Measurements from ENCODE around the gene DHRS1.

DHRS1 gene

GRCh38 chr14:24290746-24291145, 8.8 kb downstream of the DHRS1 start:
- H3K36me3 ChIP-seq (ENCODE audit: low read depth): peaks cover 68% of the 10 kb centered on the region

GRCh38 chr14:24289649-24290280, 9.8 kb downstream of the DHRS1 start:
- Histone ChIP-seq H3K9me3 (ENCODE audit: severe bottlenecking) (no peaks in the 10 kb centered on the region), H3K27ac (ENCODE audit: poor library complexity, severe bottlenecking) (no peak overlapping the region), H3K4me3 (ENCODE audit: severe bottlenecking) (no peak overlapping the region), H3K4me1 (ENCODE audit: insufficient read depth, poor library complexity, severe bottlenecking) (peaks cover 6% of the 10 kb centered on the region), H3K27me3 (ENCODE audit: insufficient read depth, poor library complexity, severe bottlenecking) (no peaks in the 10 kb centered on the region), H3K36me3 (ENCODE audit: low read depth) (peaks cover 58% of the 10 kb centered on the region)
- TF ChIP-seq, protein P1, sequence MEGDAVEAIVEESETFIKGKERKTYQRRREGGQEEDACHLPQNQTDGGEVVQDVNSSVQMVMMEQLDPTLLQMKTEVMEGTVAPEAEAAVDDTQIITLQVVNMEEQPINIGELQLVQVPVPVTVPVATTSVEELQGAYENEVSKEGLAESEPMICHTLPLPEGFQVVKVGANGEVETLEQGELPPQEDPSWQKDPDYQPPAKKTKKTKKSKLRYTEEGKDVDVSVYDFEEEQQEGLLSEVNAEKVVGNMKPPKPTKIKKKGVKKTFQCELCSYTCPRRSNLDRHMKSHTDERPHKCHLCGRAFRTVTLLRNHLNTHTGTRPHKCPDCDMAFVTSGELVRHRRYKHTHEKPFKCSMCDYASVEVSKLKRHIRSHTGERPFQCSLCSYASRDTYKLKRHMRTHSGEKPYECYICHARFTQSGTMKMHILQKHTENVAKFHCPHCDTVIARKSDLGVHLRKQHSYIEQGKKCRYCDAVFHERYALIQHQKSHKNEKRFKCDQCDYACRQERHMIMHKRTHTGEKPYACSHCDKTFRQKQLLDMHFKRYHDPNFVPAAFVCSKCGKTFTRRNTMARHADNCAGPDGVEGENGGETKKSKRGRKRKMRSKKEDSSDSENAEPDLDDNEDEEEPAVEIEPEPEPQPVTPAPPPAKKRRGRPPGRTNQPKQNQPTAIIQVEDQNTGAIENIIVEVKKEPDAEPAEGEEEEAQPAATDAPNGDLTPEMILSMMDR (IDR thresholded peaks at IDR 0.05; ENCODE audit: poor library complexity, severe bottlenecking): no peak
- DNase-seq (ENCODE audit: low spot score) (no peak), ATAC-seq (ENCODE audit: low read depth) (no peak)

More at GRCh38 chr14:24290746-24291145, 8.8 kb downstream of the DHRS1 start:
- no peak for DNase-seq (ENCODE audit: low spot score)
- peaks cover 3% of the 10 kb centered on the region for H3K4me1 ChIP-seq (ENCODE audit: insufficient read depth, poor library complexity, severe bottlenecking)
- no peak overlapping the region for H3K4me3 ChIP-seq (ENCODE audit: severe bottlenecking)
- TF ChIP-seq, protein P1 (IDR thresholded peaks at IDR 0.05; ENCODE audit: poor library complexity, severe bottlenecking): no peak
- H3K27me3 ChIP-seq (ENCODE audit: insufficient read depth, poor library complexity, severe bottlenecking): no peaks in the 10 kb centered on the region
- H3K27ac ChIP-seq (ENCODE audit: poor library complexity, severe bottlenecking): no peak overlapping the region
- no peak for ATAC-seq (ENCODE audit: low read depth)
- no peaks in the 10 kb centered on the region for H3K9me3 ChIP-seq (ENCODE audit: severe bottlenecking)

DNA sequence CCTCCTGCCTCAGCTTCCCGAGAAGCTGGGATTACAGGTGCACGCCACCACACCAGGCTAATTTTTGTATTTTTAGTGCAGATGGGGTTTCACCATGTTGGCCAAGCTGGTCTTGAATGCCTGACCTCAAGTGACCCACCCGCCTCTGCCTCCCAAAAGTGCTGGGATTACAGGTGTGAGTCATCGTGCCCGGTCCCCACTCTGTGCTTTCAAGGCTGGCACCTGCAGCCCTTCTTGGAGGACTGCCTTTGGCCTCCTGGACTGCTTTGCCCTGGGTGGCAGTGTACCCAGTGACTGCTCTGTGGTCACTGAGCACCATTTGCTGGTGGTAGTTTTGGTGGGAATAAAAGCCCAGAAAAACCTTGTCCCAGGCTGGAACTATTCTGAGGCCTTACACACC, 12.6 kb downstream of the DHRS1 start:
- ATAC-seq (ENCODE audit: low read depth) (no peak), DNase-seq (ENCODE audit: low spot score) (peak; percentile 56)
- peaks cover 30% of the 10 kb centered on the region for H3K36me3 ChIP-seq (ENCODE audit: low read depth)
- TF ChIP-seq, protein P1 (IDR thresholded peaks at IDR 0.05; ENCODE audit: poor library complexity, severe bottlenecking): no peak
- no peaks in the 10 kb centered on the region for H3K27me3 ChIP-seq (ENCODE audit: insufficient read depth, poor library complexity, severe bottlenecking)
- H3K27ac ChIP-seq (ENCODE audit: poor library complexity, severe bottlenecking): no peak overlapping the region
- peaks cover 13% of the 10 kb centered on the region for H3K4me1 ChIP-seq (ENCODE audit: insufficient read depth, poor library complexity, severe bottlenecking)
- no peak overlapping the region for H3K4me3 ChIP-seq (ENCODE audit: severe bottlenecking)
- no peaks in the 10 kb centered on the region for H3K9me3 ChIP-seq (ENCODE audit: severe bottlenecking)

DNA sequence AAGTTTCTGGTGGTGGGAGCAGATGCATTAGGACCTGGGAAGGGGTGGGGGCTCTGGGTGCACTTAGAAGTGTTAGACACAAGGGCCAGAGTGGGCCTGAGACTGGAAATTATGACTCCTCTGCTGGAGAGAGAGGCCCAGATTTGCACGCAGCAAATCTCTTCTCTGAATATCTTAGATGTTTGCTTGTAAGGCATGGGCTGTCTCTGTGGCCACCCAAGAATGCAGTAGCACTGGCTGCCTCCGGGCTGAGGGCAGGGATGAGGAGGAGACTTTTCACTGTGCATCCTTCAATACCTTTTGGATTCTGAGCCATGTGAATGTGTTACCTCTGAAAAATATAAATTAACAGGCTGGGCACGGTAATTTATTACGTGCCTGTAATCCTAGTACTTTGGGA, 14.2 kb downstream of the DHRS1 start:
- TF ChIP-seq, protein P1 (IDR thresholded peaks at IDR 0.05; ENCODE audit: poor library complexity, severe bottlenecking): no peak
- Histone ChIP-seq H3K27me3 (ENCODE audit: insufficient read depth, poor library complexity, severe bottlenecking) (no peaks in the 10 kb centered on the region), H3K9me3 (ENCODE audit: severe bottlenecking) (no peaks in the 10 kb centered on the region), H3K27ac (ENCODE audit: poor library complexity, severe bottlenecking) (peak overlapping the region; percentile 1), H3K4me3 (ENCODE audit: severe bottlenecking) (no peak overlapping the region), H3K4me1 (ENCODE audit: insufficient read depth, poor library complexity, severe bottlenecking) (peaks cover 13% of the 10 kb centered on the region), H3K36me3 (ENCODE audit: low read depth) (peaks cover 14% of the 10 kb centered on the region)
- DNase-seq (ENCODE audit: low spot score) (peak; percentile 34), ATAC-seq (ENCODE audit: low read depth) (0 out of 3 replicates have a peak, but pooled peaks have one; percentile 14)

DNA sequence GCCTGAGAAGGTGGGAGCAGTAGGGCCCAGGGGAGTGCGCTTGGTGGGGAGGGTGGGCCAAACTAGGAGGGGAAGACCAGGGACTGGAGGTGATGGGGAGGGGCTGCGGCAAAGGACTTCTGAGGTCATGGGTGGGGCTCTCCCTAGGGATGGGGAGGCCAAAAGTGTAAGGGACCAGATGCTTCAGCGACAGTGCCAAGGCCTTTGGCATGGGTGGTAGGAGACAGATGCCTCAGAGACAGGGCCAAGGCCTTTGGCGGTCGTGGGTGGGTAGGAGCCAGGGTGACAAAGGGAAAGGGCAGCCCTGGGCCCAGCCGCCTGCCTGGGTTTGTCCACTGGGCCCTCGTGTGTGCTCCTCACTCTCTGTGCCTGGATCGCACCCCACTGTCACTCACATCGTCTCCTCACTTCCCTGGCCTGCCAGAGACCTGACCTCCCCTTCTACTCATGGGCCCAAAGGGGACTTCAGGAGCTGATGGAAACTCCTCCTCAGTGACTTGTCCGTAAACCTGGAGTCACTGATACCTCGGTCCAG, 15.0 kb downstream of the DHRS1 start:
- ATAC-seq (ENCODE audit: low read depth) (no peak; the same call in 2 of the 3 replicates), DNase-seq (ENCODE audit: low spot score) (peak; percentile 50)
- Histone ChIP-seq H3K4me3 (ENCODE audit: severe bottlenecking) (no peak overlapping the region), H3K36me3 (ENCODE audit: low read depth) (peaks cover 6% of the 10 kb centered on the region), H3K27ac (ENCODE audit: poor library complexity, severe bottlenecking) (peak overlapping the region; percentile 1), H3K27me3 (ENCODE audit: insufficient read depth, poor library complexity, severe bottlenecking) (no peaks in the 10 kb centered on the region), H3K4me1 (ENCODE audit: insufficient read depth, poor library complexity, severe bottlenecking) (peaks cover 13% of the 10 kb centered on the region), H3K9me3 (ENCODE audit: severe bottlenecking) (no peaks in the 10 kb centered on the region)
- TF ChIP-seq, protein P1 (IDR thresholded peaks at IDR 0.05; ENCODE audit: poor library complexity, severe bottlenecking): no peak

Data from RWPE2 (cell line).